ENCODE measurements around the gene ZNF521.

ZNF521 gene

DNA sequence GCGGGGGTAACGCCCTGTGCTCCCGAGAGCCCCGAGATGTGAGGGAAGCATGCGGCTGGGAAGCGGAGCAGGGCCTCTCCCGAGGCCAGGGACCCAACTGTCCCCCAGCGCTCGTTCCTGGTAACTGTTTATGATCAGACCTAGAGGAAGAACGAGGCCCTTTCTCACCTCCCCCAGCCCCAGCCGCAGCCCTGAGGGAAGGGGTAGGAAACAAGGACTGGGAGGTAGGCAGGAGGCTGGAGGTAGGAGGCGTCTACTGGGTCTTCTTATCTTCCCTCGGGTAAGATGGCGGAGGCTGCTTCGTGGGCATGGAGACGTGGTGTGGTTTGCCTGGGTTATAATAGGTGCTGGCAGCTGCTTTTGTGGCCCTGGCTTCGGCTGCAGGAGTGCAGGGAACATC, 335.8 kb downstream of the ZNF521 start:
- H3K4me1 ChIP-seq, result no peaks in the 10 kb centered on the region
- DNase-seq, result no peak
- no peaks in the 10 kb centered on the region for H3K36me3 ChIP-seq
- no peaks in the 10 kb centered on the region for H3K27me3 ChIP-seq
- H3K4me3 ChIP-seq (ENCODE audit: low read depth, low read length), result no peak overlapping the region
- no peak for TF ChIP-seq CTCF (IDR thresholded peaks at IDR 0.05; ENCODE audit: low read depth, low read length)
- no peaks in the 10 kb centered on the region for H3K9me3 ChIP-seq

Measured in BE2C (cell line).